ENCODE data around the gene ARHGEF16.

Gene ARHGEF16

DNA sequence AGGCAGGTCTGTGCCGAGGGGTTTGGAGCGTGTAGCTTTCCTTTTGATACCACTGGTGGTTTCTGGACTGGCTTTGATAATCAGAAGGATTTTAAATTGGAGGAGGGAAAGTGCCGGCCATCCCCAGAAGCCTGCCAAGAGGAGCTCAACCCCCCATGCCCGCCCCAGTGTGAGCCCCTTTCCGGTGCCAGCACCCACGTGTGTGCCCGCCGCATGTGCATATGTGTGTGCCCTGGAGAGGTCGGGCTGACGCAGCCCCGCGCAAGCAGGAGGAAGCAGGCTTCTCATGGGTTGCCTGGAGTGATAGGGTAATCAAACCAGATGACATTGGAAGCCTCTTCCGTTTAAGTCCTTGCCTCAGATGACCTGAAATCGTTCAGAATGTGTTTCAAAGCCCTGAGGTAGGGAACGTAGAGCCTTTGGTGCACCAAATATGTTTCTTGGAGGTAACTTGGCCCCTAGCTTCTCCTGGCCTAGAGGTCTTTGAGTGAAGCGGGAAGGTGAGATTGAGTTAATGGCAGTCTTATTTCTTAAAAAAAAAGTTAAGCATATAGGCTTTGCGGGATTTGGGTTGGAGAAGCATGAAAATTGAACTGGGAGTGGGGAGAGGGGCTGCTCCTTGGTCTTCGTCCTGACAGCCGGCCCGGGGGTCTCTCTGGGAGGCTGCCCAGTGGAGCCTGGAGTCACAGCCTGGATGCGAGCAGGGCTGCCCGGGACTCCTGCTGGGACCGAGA is 34.1 kb upstream of the ARHGEF16 start:
- H3K4me2 ChIP-seq (ENCODE audit: low read length), result no peak overlapping the region
- H3K27ac ChIP-seq, result no peak overlapping the region
- no peaks in the 10 kb centered on the region for H3K27me3 ChIP-seq (ENCODE audit: control insufficient read depth, insufficient read depth, low read length)
- H3K79me2 ChIP-seq, result no peaks in the 10 kb centered on the region
- no peak overlapping the region for H3K9ac ChIP-seq
- H3K4me3 ChIP-seq (ENCODE audit: low read depth, low read length), result no peak overlapping the region
- TF ChIP-seq, protein P1, sequence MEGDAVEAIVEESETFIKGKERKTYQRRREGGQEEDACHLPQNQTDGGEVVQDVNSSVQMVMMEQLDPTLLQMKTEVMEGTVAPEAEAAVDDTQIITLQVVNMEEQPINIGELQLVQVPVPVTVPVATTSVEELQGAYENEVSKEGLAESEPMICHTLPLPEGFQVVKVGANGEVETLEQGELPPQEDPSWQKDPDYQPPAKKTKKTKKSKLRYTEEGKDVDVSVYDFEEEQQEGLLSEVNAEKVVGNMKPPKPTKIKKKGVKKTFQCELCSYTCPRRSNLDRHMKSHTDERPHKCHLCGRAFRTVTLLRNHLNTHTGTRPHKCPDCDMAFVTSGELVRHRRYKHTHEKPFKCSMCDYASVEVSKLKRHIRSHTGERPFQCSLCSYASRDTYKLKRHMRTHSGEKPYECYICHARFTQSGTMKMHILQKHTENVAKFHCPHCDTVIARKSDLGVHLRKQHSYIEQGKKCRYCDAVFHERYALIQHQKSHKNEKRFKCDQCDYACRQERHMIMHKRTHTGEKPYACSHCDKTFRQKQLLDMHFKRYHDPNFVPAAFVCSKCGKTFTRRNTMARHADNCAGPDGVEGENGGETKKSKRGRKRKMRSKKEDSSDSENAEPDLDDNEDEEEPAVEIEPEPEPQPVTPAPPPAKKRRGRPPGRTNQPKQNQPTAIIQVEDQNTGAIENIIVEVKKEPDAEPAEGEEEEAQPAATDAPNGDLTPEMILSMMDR (IDR thresholded peaks at IDR 0.05), result no peak
- H3K9me3 ChIP-seq (ENCODE audit: control insufficient read depth, low read length), result no peaks in the 10 kb centered on the region
- H3K36me3 ChIP-seq (ENCODE audit: control insufficient read depth, insufficient read depth, low read length), result no peaks in the 10 kb centered on the region
- H3K4me1 ChIP-seq, result no peaks in the 10 kb centered on the region
- no peak overlapping the region for H2AFZ ChIP-seq

DNA sequence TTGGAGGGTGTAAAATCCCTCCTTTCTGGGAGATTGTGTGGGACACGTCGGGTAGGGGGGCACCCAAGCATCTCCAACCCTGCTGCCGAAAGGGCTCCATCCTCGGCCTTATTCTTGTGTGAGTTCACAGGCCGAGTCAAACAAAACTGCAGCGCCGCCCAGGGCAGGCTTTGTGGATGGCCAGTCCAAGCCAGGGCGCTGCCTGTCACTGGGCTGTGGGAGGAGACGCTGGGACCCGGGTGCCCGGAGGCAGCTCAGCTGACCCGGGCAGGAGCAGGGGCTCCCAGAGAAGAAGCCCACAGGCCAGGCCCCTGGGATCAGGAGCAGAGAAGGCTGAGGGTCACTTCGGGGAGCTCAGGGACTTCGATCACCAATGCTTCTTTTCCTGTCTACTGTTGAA is 31.8 kb upstream of the ARHGEF16 start:
- TF ChIP-seq, protein P1 (IDR thresholded peaks at IDR 0.05), result no peak
- H3K36me3 ChIP-seq (ENCODE audit: control insufficient read depth, insufficient read depth, low read length), result no peaks in the 10 kb centered on the region
- no peaks in the 10 kb centered on the region for H3K27me3 ChIP-seq (ENCODE audit: control insufficient read depth, insufficient read depth, low read length)
- H3K4me1 ChIP-seq, result no peaks in the 10 kb centered on the region
- H3K4me2 ChIP-seq (ENCODE audit: low read length), result no peak overlapping the region
- no peak overlapping the region for H3K4me3 ChIP-seq (ENCODE audit: low read depth, low read length)
- no peak overlapping the region for H3K9ac ChIP-seq
- no peak overlapping the region for H2AFZ ChIP-seq
- no peak overlapping the region for H3K27ac ChIP-seq
- H3K9me3 ChIP-seq (ENCODE audit: control insufficient read depth, low read length), result no peaks in the 10 kb centered on the region
- no peaks in the 10 kb centered on the region for H3K79me2 ChIP-seq

DNA sequence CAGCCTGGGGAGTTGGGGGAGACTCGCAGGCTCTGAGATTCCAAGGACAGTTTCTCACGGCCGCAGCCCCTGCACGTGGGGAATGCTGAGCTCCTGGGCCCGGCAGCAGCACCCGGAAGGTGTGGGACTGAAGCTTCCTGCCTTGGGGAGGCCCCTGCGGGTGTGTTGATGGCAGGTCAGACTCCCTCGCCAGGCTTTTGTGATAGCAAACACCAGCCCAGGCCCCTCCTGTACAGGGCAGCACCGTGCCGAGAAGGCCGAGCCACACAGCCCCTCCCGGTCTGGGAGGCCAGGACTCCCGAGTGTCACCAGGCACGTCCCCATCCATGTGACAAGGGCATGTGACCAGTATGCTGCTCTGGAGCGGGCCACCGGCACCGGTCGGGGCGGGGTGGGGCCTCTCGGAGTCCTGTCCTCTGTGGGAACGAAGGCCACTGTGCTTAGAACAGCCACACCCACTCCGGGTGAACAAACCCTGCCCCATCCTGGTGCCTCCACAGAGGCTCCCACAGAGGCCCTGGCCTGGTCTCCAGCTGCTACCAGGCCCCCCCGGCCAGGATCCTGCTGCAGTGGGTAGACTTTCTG is 31.1 kb upstream of the ARHGEF16 start:
- H3K79me2 ChIP-seq, result no peaks in the 10 kb centered on the region
- H3K9me3 ChIP-seq (ENCODE audit: control insufficient read depth, low read length), result no peaks in the 10 kb centered on the region
- H3K4me2 ChIP-seq (ENCODE audit: low read length), result no peak overlapping the region
- TF ChIP-seq, protein P1 (IDR thresholded peaks at IDR 0.05), result no peak
- no peak overlapping the region for H3K4me3 ChIP-seq (ENCODE audit: low read depth, low read length)
- H3K36me3 ChIP-seq (ENCODE audit: control insufficient read depth, insufficient read depth, low read length), result no peaks in the 10 kb centered on the region
- no peak overlapping the region for H2AFZ ChIP-seq
- no peak overlapping the region for H3K9ac ChIP-seq
- H3K27ac ChIP-seq, result no peak overlapping the region
- no peaks in the 10 kb centered on the region for H3K4me1 ChIP-seq
- no peaks in the 10 kb centered on the region for H3K27me3 ChIP-seq (ENCODE audit: control insufficient read depth, insufficient read depth, low read length)

DNA sequence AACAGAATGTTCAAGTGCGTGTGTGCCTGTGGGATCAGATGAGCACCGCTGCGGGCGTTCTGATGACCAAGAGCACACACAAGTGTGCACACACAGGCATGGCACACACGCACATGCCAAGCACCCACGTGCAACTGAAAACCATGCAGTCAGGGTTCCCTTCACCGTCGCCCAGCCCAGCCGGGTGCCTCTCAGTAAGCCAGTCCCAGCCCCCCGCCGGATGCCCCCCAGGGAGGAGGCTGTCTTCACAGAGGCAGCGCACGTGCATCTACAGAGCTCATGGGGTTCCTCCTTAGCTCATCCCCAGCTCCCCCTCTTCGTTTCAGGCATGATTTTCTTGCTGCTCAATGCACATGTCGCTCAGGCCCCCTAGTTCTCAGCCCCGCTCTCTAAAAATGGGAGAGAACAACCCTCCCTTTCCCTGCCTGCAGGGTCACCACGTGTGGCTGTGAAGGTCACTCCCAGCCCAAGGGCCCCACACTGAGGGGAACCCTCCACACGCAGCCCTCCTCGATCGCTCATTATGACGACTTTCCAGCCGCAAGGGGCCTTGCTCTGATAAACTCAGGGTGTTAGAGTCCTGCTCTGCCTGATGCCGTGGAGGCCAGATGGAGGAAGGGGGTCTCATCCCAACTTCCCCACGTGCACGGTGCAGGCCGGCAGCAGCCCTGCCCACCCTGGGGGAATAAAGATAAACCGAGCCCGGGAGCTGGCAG is 30.4 kb upstream of the ARHGEF16 start:
- Histone ChIP-seq H3K36me3 (ENCODE audit: control insufficient read depth, insufficient read depth, low read length) (no peaks in the 10 kb centered on the region), H3K4me2 (ENCODE audit: low read length) (no peak overlapping the region), H2AFZ (no peak overlapping the region), H3K9me3 (ENCODE audit: control insufficient read depth, low read length) (no peaks in the 10 kb centered on the region), H3K27ac (no peak overlapping the region), H3K27me3 (ENCODE audit: control insufficient read depth, insufficient read depth, low read length) (no peaks in the 10 kb centered on the region), H3K79me2 (no peaks in the 10 kb centered on the region), H3K4me3 (ENCODE audit: low read depth, low read length) (no peak overlapping the region), H3K9ac (no peak overlapping the region), H3K4me1 (no peaks in the 10 kb centered on the region)
- TF ChIP-seq, protein P1 (IDR thresholded peaks at IDR 0.05), result no peak
